ENCODE measurements around the gene PER3. TPM values are rescaled to one million over a fixed set of nuclear protein-coding genes. Genes with fewer than 3 reads are reported as not detected.
A peak's percentile ranks its signal among the peaks of the same experiment; 100 is the strongest.

The PER3 gene
- total and polyA plus RNA-seq, 2 of the 4 experiments (the other 2 are of a cell fraction), result 3.4 to 4.2 TPM

GRCh38 chr1:7785108-7785507 lies 1.0 kb downstream of the PER3 start:
- in situ Hi-C loops (cut with MboI; ENCODE audit: low sequenced_read_pairs) (no loop called here), dilution Hi-C loops (cut with HindIII; ENCODE audit: low sequenced_read_pairs, unreplicated experiment) (no loop called here)
- H3K9me3 ChIP-seq (ENCODE audit: control insufficient read depth, insufficient read depth, low read length), result no peaks in the 10 kb centered on the region

More at GRCh38 chr1:7785108-7785507, 1.0 kb downstream of the PER3 start:
- Histone ChIP-seq H2AK5ac (ENCODE audit: low read depth, low read length) (no peak overlapping the region), H2AFZ (replicated peaks; ENCODE audit: low read length, poor library complexity) (peak overlapping the region; percentile 92), H2BK20ac (ENCODE audit: low read depth, low read length) (no peak overlapping the region), H3K14ac (replicated peaks; ENCODE audit: low read depth, low read length) (no peak overlapping the region), H2BK120ac (ENCODE audit: low read depth, low read length) (no peak overlapping the region), H4K91ac (ENCODE audit: insufficient read depth, low read depth, low read length) (no peak overlapping the region), H3K9ac (ENCODE audit: low read depth, low read length) (no peak overlapping the region), H3K4me3 (ENCODE audit: insufficient read depth, low read depth, low read length) (no peak overlapping the region), H3K56ac (ENCODE audit: extremely low read depth, insufficient read depth, low read length) (no peak overlapping the region), H4K5ac (ENCODE audit: low read depth, low read length) (no peak overlapping the region), H2BK15ac (ENCODE audit: low read depth, low read length) (no peak overlapping the region), H3K18ac (ENCODE audit: low read depth, low read length) (no peak overlapping the region), H2AK9ac (replicated peaks; ENCODE audit: low read depth, low read length, poor library complexity) (peak overlapping the region; percentile 81), H3K36me3 (ENCODE audit: control insufficient read depth, insufficient read depth, low read length) (peaks cover 17% of the 10 kb centered on the region), H3K9me1 (ENCODE audit: insufficient read depth, low read length) (no peaks in the 10 kb centered on the region), H3K27me3 (ENCODE audit: control insufficient read depth, insufficient read depth, low read length) (no peaks in the 10 kb centered on the region), H3K79me1 (ENCODE audit: low read depth in 1 of 2, low read length in 2 of 2) (peaks cover 6 to 12% of the 10 kb centered on the region in 2 experiments; a peak in 3 of 4 replicates), H3K4ac (ENCODE audit: low read depth, low read length) (no peak overlapping the region), H3K27ac (ENCODE audit: insufficient read depth, low read length) (no peak overlapping the region), H4K20me1 (ENCODE audit: insufficient read depth, low read length) (no peaks in the 10 kb centered on the region), H4K8ac (ENCODE audit: low read depth in 2 of 2, low read length in 2 of 2) (peak overlapping the region in 1 of 2 experiments; percentile 84; a peak in 1 of 4 replicates), H3K23ac (ENCODE audit: low read depth, low read length) (no peak overlapping the region), H2BK5ac (ENCODE audit: low read depth, low read length, poor library complexity, severe bottlenecking) (no peak overlapping the region), H3K4me2 (ENCODE audit: low read depth, low read length) (no peak overlapping the region), H3K4me1 (ENCODE audit: control insufficient read depth, insufficient read depth, low read length) (0 out of 2 replicates have a peak, but pooled peaks cover 4% of the 10 kb centered on the region)
- BruUV-seq (replicated peaks), result no TSS peak
- intact Hi-C loops (cut with micrococcal nuclease), result no loop called here
- no CpG with 5 or more reads among the region's 7 CpGs for WGBS, 2 experiments (ENCODE audit: extremely low coverage in 2 of 2, insufficient read length in 1 of 2)
- no peak for TF ChIP-seq MXI1 (IDR thresholded peaks at IDR 0.05; ENCODE audit: borderline replicate concordance, low read depth, low read length)
- no peak for TF ChIP-seq POLR2A (IDR thresholded peaks at IDR 0.05; ENCODE audit: low read depth, low read length)
- TF ChIP-seq NFE2L2 (IDR thresholded peaks at IDR 0.05; ENCODE audit: low read depth, low read length), result no peak
- no peak for TF ChIP-seq FOS (IDR thresholded peaks at IDR 0.05; ENCODE audit: low read depth, low read length)
- TF ChIP-seq MAZ (IDR thresholded peaks at IDR 0.05; ENCODE audit: borderline replicate concordance, low read depth, low read length), result no peak
- TF ChIP-seq RAD21 (IDR thresholded peaks at IDR 0.05; ENCODE audit: low read length), result no peak
- TF ChIP-seq SMC3 (IDR thresholded peaks at IDR 0.05; ENCODE audit: low read depth, low read length), result no peak
- DNase-seq, result no peak
- ChIA-PET CTCF (no interaction called here), POLR2A (ENCODE audit: unreplicated experiment) (no interaction called here)
- no peak for ATAC-seq (ENCODE audit: low read depth)
